GM12873 (cell line): ENCODE data around the gene PI4K2A.

ENCODE experiments used
- CTCF ChIP-seq: IDR thresholded peaks from 2 replicates; pipeline ENCODE4 v1.5.1; 2012; ENCODE audit warnings: low read depth, mild to moderate bottlenecking, moderate library complexity, low read length, control low read depth; ENCODE audit not compliant: insufficient read depth; ENCODE audit errors: missing control alignments

Gene PI4K2A

DNA sequence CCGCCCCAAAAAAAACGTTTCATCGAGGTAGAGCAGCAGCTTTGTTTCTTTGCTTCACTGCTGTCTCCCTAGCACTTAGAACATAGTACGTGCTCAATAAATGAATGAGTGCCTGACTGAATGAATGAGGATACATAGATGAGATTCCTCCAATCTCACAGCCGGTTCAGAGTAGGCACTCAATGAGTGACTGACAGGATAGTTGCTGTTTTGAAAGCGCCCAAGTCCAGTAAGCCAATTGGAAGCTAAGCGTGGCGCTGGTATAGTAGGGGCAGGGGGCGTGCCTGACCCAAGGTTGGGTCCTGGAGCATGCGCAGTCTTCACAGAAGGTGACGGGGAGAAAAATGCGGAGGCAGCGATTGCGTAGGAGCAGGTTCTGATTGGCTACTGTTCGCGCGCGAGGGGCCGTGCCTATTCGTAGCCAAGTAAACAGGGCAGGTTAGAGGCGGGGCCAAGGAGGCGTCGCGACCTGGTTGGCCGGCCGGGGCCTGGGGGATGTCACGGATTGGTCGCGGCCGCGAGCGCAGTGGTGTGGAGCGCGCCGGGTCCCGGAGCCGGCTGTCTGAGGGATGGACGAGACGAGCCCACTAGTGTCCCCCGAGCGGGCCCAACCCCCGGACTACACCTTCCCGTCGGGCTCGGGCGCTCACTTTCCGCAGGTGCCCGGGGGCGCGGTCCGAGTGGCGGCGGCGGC lies at the start of gene PI4K2A:
TSS of gene PI4K2A (plus strand) at position 498 of the 694 bp plus-strand sequence. CDS start at position 570, 72 bp downstream.
- TF ChIP-seq CTCF, result no peak

- TF ChIP-seq CTCF, result no peak
Measured at GRCh38 chr10:97590748-97591495, 49.5 kb upstream of the PI4K2A start.

GRCh38 chr10:97593421-97593820 lies 47.0 kb upstream of the PI4K2A start:
- no peak for TF ChIP-seq CTCF

DNA sequence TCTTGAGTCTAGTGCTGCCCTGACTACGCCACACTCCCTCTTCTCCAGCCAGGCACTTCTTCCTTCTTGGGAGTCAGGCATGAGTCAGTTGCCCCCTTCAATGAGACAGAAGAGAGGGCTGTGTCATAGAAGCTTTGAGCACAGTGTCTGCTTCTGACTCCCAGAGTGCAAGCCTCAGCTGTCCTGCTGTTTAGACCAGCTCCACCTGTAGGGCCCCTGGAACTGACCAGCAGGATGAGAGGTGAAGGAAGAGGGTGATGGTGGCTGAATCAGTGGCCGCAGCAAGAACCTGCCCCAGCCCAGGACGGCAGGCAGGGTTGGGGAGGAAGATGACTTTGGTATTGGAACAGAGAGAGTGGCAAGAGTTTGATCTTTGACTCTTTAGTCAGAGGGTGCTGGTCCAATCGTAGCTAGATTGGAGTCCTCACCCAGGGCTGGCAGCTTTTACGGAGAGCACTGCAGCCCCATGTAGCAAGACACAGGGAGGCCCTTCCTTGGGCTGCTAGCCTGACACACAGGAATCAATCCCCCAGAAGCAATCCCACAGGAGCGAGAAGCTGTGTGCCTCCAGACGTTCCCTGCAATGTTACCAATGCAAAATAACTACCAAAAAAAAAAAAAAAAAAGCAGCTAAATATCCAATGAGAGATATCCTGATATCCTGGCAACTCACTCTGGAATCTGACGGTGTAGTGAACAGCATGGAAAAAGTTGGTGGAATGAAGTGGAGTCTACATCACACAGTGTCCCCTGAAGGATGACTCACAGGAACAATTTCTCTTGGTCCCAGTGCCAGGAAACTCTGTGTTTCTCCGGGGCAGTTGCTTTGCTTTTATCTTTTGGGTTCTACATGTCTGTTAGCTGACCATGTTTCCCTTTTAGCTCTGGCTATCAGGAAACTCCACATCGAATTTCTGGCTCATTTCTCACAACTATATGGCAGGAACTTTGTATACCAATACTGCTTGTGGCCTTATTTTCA lies 44.1 kb upstream of the PI4K2A start:
- no peak for TF ChIP-seq CTCF

- no peak for TF ChIP-seq CTCF
Measured at GRCh38 chr10:97597778-97598177, 42.7 kb upstream of the PI4K2A start.

DNA sequence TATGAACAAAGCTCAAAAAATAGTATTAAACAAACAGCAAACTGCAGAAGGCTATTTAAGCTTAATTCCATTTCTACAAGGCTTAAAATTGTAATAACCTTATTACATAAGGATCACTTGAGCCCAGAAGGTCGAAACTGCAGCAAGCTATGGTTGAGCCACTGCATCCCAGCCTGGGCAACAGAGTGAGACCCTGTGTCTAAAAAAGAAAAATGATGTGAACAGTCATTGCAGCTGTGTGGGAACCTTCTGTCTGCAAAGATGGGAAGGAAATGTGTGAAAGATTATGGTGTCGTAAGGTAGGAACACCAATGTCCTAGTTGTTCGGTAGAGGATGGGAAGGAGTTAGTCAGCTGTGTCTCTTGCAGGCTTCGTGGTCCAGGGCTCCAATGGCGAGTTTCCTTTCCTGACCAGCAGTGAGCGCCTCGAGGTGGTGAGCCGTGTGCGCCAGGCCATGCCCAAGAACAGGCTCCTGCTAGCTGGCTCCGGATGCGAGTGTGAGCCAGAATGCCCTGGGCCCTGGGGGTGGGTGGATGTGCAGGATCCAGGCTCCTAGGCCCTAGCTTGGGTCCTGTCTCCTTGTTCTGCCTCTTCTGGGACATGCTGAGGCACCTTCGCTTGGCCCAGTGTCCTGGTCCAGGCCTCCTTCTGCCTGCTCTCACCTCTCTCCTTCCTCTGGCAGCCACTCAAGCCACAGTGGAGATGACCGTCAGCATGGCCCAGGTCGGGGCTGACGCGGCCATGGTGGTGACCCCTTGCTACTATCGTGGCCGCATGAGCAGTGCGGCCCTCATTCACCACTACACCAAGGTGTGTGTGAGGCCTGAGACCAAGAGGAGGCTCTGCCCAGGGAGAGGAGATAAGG lies 41.8 kb upstream of the PI4K2A start:
- no peak for TF ChIP-seq CTCF
